CD8-positive, alpha-beta memory T cell (primary cell): Measurements from ENCODE around the gene ARID5A. TPM values are rescaled to one million over a fixed set of nuclear protein-coding genes. Genes with fewer than 3 reads are reported as not detected.

ENCODE experiments used
- CTCF ChIA-PET: fragments of 350-600 bp; sonication (Branson Sonifier 250); formaldehyde crosslinking; loops from one replicate; lab custom pipeline; 2021; ENCODE audit warnings: antibody characterized with exemption; lab: Charles Lee
- POLR2A ChIA-PET: fragments of 350-600 bp; sonication (Branson Sonifier 250); formaldehyde crosslinking; loops from one replicate; lab custom pipeline; 2021; ENCODE audit warnings: antibody characterized with exemption; lab: Charles Lee
- DNase-seq, 5 donors: peaks; one replicate each; pipeline versions ENCODE4 v3.0.0 to v3.0.0-alpha.2; 2020 to 2022; ENCODE audit warnings: mixed read lengths in 1 of 5
- H3K27ac ChIP-seq: one replicate; pipeline ENCODE4 v1.7.0; 2013; ENCODE audit warnings: low read depth, mild to moderate bottlenecking, low read length, moderate library complexity
- H3K27me3 ChIP-seq: 2 replicates; pipeline ENCODE4 v1.7.0; 2013; ENCODE audit warnings: low read length, mild to moderate bottlenecking; ENCODE audit not compliant: insufficient read depth, poor library complexity, severe bottlenecking
- H3K36me3 ChIP-seq: 2 replicates; pipeline ENCODE4 v1.7.0; 2013; ENCODE audit warnings: mild to moderate bottlenecking, low read length, moderate library complexity; ENCODE audit not compliant: insufficient read depth
- H3K4me1 ChIP-seq: 2 replicates; pipeline ENCODE4 v1.7.0; 2013; ENCODE audit warnings: mild to moderate bottlenecking, low read length, moderate library complexity; ENCODE audit not compliant: insufficient read depth
- H3K4me3 ChIP-seq: 2 replicates; pipeline ENCODE4 v1.7.0; 2013; ENCODE audit warnings: mild to moderate bottlenecking, low read length
- H3K9me3 ChIP-seq: 2 replicates; pipeline ENCODE4 v1.7.0; 2013; ENCODE audit warnings: mild to moderate bottlenecking, low read length
- H3K27ac Mint-ChIP-seq, 8 donors: one replicate each; pipeline ENCODE4 v1.8.0; 2020 to 2021; ENCODE audit warnings: mixed read lengths in 8 of 8, mild to moderate bottlenecking in 6 of 8, inconsistent platforms in 3 of 8, moderate library complexity in 3 of 8
- H3K27me3 Mint-ChIP-seq, 2 donors: one replicate each; pipeline ENCODE4 v1.8.0; 2020 to 2021; ENCODE audit warnings: mixed read lengths in 2 of 2, mild to moderate bottlenecking in 1 of 2, moderate library complexity in 1 of 2
- H3K36me3 Mint-ChIP-seq, 3 donors: one replicate each; pipeline ENCODE4 v1.8.0; 2020 to 2021; ENCODE audit warnings: mixed read lengths in 3 of 3, inconsistent platforms in 1 of 3, mild to moderate bottlenecking in 1 of 3
- H3K4me1 Mint-ChIP-seq, 3 donors: one replicate each; pipeline ENCODE4 v1.8.0; 2020 to 2021; ENCODE audit warnings: mixed read lengths in 3 of 3, inconsistent platforms in 1 of 3, mild to moderate bottlenecking in 1 of 3
- H3K4me3 Mint-ChIP-seq, 7 donors: one replicate each; pipeline ENCODE4 v1.8.0; 2020 to 2021; ENCODE audit warnings: mixed read lengths in 7 of 7, mild to moderate bottlenecking in 6 of 7, moderate library complexity in 4 of 7, inconsistent platforms in 2 of 7
- H3K9me3 Mint-ChIP-seq, 5 donors: one replicate each; pipeline ENCODE4 v1.8.0; 2020 to 2022; ENCODE audit warnings: mixed read lengths in 5 of 5, mild to moderate bottlenecking in 3 of 5, moderate library complexity in 2 of 5, inconsistent platforms in 1 of 5
- polyA plus RNA-seq: library from polyadenylated mRNA; unstranded; fragments of 300-500 nt; fragmentation: Illumina TruSeq; gene quantifications from one replicate; pipeline ENCODE4 v1.2.3, GENCODE V29; 2021
- total RNA-seq, 2 experiments: library from RNA; stranded (reverse); gene quantifications; one replicate each; pipeline ENCODE4 v1.2.3, GENCODE V29; 2021

ARID5A gene
- total and polyA plus RNA-seq, 3 experiments from 2014 or later: 84.0 to 147 (median 146) TPM

GRCh38 chr2:96591054-96591453 is 54.5 kb downstream of the ARID5A start:
- H3K27ac Mint-ChIP-seq: peak overlapping the region in 5 of 8 donors; percentile 5 to 66 (median 34)
- POLR2A ChIA-PET: no interaction called here
- no peaks in the 10 kb centered on the region for H3K27me3 Mint-ChIP-seq
- no peak overlapping the region for H3K4me3 ChIP-seq
- H3K27me3 ChIP-seq: no peaks in the 10 kb centered on the region
- peaks cover 27% of the 10 kb centered on the region for H3K4me1 ChIP-seq
- H3K4me3 Mint-ChIP-seq: no peak overlapping the region
- CTCF ChIA-PET: interaction anchor here (1.1 kb wide), 1 partner anchor 17 kb away, joined by 3 read pairs; no protein-coding TSS in a partner anchor
- peaks cover 11 to 56% (median 14%) of the 10 kb centered on the region in 3 donors for H3K36me3 Mint-ChIP-seq
- H3K36me3 ChIP-seq: peaks cover 7% of the 10 kb centered on the region
- no peaks in the 10 kb centered on the region for H3K9me3 ChIP-seq
- DNase-seq: no peak
- H3K9me3 Mint-ChIP-seq: no peaks in the 10 kb centered on the region
- H3K4me1 Mint-ChIP-seq: peaks cover 44 to 73% (median 60%) of the 10 kb centered on the region in 3 donors
- H3K27ac ChIP-seq: no peak overlapping the region

GRCh38 chr2:96591494-96591893 is 54.9 kb downstream of the ARID5A start:
- Mint-ChIP-seq H3K27me3 (no peaks in the 10 kb centered on the region), H3K4me3 (no peak overlapping the region), H3K4me1 (peaks cover 44 to 73% (median 60%) of the 10 kb centered on the region in 3 donors), H3K9me3 (no peaks in the 10 kb centered on the region), H3K36me3 (peaks cover 11 to 60% (median 14%) of the 10 kb centered on the region in 3 donors), H3K27ac (peak overlapping the region in 5 of 8 donors; percentile 2 to 66 (median 12))
- CTCF ChIA-PET: no interaction called here
- Histone ChIP-seq H3K27ac (no peak overlapping the region), H3K36me3 (peaks cover 7% of the 10 kb centered on the region), H3K4me3 (no peak overlapping the region), H3K4me1 (peaks cover 27% of the 10 kb centered on the region), H3K9me3 (no peaks in the 10 kb centered on the region), H3K27me3 (no peaks in the 10 kb centered on the region)
- POLR2A ChIA-PET: no interaction called here
- no peak for DNase-seq

- H3K9me3 Mint-ChIP-seq: no peaks in the 10 kb centered on the region
- H3K27ac ChIP-seq: no peak overlapping the region
- peak overlapping the region; percentile 15 for H3K4me3 ChIP-seq
- H3K27ac Mint-ChIP-seq: peak overlapping the region; percentile 78 to 96 (median 86)
- ChIA-PET CTCF (interaction anchor here (1.1 to 3.5 kb wide), 5 partner anchors 40 to 206 kb away, joined by 3 to 10 read pairs (median 4); no protein-coding TSS in a partner anchor), POLR2A (interaction anchor here (0.7 to 1.2 kb wide), 3 partner anchors 43 to 448 kb away, joined by 3 to 9 read pairs (median 3); no protein-coding TSS in a partner anchor)
- H3K36me3 Mint-ChIP-seq: peaks cover 11 to 77% (median 22%) of the 10 kb centered on the region in 3 donors
- peaks cover 27% of the 10 kb centered on the region for H3K4me1 ChIP-seq
- DNase-seq: no peak
- no peaks in the 10 kb centered on the region for H3K9me3 ChIP-seq
- H3K4me3 Mint-ChIP-seq: peak overlapping the region in 6 of 7 donors; percentile 46 to 68 (median 62)
- peaks cover 13% of the 10 kb centered on the region for H3K36me3 ChIP-seq
- peaks cover 39 to 56% (median 55%) of the 10 kb centered on the region in 3 donors for H3K4me1 Mint-ChIP-seq
- H3K27me3 ChIP-seq: no peaks in the 10 kb centered on the region
- no peaks in the 10 kb centered on the region for H3K27me3 Mint-ChIP-seq
These were observed 57.7 kb downstream of the ARID5A start for GRCh38 chr2:96594282-96594681.

DNA sequence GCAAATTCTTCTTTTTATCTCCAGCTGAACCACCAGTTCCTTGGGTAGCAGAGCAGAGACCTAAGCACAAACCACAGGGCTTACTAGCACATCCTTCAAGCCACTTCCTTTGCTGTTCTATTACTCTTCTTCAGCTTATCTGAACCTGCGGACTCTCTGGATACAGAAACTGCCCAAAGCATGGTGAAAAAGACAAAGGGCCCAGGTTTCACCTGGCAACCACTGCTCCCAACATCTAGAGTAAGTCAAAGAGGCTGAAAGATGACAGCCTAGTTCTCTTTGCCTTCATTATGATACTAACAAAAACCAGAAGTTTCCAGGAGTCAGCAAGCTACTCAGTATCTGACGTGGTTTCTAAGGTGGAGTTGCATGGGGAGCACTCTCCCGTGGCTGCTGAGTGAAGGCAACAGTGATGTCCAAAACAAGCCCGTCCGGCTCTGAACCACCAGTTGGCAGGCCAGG is 58.2 kb downstream of the ARID5A start:
- Histone ChIP-seq H3K4me3 (peak overlapping the region; percentile 15), H3K36me3 (peaks cover 15% of the 10 kb centered on the region), H3K27ac (no peak overlapping the region), H3K27me3 (no peaks in the 10 kb centered on the region), H3K9me3 (no peaks in the 10 kb centered on the region), H3K4me1 (peaks cover 27% of the 10 kb centered on the region)
- Mint-ChIP-seq H3K4me3 (peak overlapping the region in 6 of 7 donors; percentile 46 to 68 (median 62)), H3K36me3 (peaks cover 11 to 78% (median 20%) of the 10 kb centered on the region in 3 donors), H3K4me1 (peaks cover 37 to 53% (median 51%) of the 10 kb centered on the region in 3 donors), H3K9me3 (no peaks in the 10 kb centered on the region), H3K27ac (peak overlapping the region; percentile 78 to 96 (median 86)), H3K27me3 (no peaks in the 10 kb centered on the region)
- DNase-seq: peak in 2 of 5 donors; percentile 31 to 37
- POLR2A ChIA-PET: interaction anchor here (0.7 to 1.2 kb wide), 3 partner anchors 43 to 448 kb away, joined by 3 to 9 read pairs (median 3); no protein-coding TSS in a partner anchor
- CTCF ChIA-PET: interaction anchor here (1.1 to 3.5 kb wide), 4 partner anchors 41 to 206 kb away, joined by 3 to 10 read pairs (median 4); no protein-coding TSS in a partner anchor

- H3K4me1 Mint-ChIP-seq: peaks cover 37 to 49% (median 46%) of the 10 kb centered on the region in 3 donors
- peaks cover 28% of the 10 kb centered on the region for H3K36me3 ChIP-seq
- CTCF ChIA-PET: no interaction called here
These were observed 60.0 kb downstream of the ARID5A start for GRCh38 chr2:96596596-96596995.

DNA sequence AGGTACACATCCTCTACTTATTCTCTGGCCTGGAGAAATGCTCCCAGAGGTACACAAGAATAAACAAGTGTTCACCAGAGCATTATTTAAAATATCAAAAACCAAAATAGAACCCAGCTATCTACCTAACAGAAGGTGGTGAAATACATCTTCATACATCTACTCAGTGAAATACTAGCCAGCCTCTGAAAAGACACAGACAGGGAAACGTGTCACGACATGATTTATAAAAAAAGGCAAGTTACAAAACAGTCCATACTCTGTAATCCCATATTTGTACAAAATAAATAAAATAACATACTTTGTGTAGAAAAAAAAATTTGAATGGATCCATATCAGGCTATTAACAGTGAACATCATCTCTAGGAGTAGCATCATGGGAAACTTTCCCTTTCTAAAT is 63.4 kb downstream of the ARID5A start:
- DNase-seq: no peak
- Histone ChIP-seq H3K27ac (no peak overlapping the region), H3K4me3 (no peak overlapping the region), H3K36me3 (peaks cover 57% of the 10 kb centered on the region), H3K27me3 (no peaks in the 10 kb centered on the region), H3K4me1 (peaks cover 9% of the 10 kb centered on the region), H3K9me3 (no peaks in the 10 kb centered on the region)
- Mint-ChIP-seq H3K4me3 (no peak overlapping the region), H3K36me3 (peaks cover 3 to 91% (median 30%) of the 10 kb centered on the region in 3 donors), H3K27me3 (no peaks in the 10 kb centered on the region), H3K27ac (peak overlapping the region in 4 of 8 donors; percentile 1 to 52 (median 28)), H3K4me1 (peaks cover 12 to 16% (median 13%) of the 10 kb centered on the region in 3 donors), H3K9me3 (no peaks in the 10 kb centered on the region)
- POLR2A ChIA-PET: no interaction called here
- CTCF ChIA-PET: no interaction called here

More at GRCh38 chr2:96596596-96596995, 60.0 kb downstream of the ARID5A start:
- Mint-ChIP-seq H3K27ac (peak overlapping the region in 4 of 8 donors; percentile 13 to 60 (median 38)), H3K27me3 (no peaks in the 10 kb centered on the region), H3K9me3 (no peaks in the 10 kb centered on the region), H3K4me3 (no peak overlapping the region), H3K36me3 (peaks cover 11 to 91% (median 35%) of the 10 kb centered on the region in 3 donors)
- H3K27ac ChIP-seq: no peak overlapping the region
- POLR2A ChIA-PET: interaction anchor here (0.8 kb wide), 1 partner anchor 116 kb away, joined by 4 read pairs; no protein-coding TSS in a partner anchor
- DNase-seq: no peak
- no peaks in the 10 kb centered on the region for H3K9me3 ChIP-seq
- H3K27me3 ChIP-seq: no peaks in the 10 kb centered on the region
- H3K4me3 ChIP-seq: no peak overlapping the region
- H3K4me1 ChIP-seq: peaks cover 27% of the 10 kb centered on the region

DNA sequence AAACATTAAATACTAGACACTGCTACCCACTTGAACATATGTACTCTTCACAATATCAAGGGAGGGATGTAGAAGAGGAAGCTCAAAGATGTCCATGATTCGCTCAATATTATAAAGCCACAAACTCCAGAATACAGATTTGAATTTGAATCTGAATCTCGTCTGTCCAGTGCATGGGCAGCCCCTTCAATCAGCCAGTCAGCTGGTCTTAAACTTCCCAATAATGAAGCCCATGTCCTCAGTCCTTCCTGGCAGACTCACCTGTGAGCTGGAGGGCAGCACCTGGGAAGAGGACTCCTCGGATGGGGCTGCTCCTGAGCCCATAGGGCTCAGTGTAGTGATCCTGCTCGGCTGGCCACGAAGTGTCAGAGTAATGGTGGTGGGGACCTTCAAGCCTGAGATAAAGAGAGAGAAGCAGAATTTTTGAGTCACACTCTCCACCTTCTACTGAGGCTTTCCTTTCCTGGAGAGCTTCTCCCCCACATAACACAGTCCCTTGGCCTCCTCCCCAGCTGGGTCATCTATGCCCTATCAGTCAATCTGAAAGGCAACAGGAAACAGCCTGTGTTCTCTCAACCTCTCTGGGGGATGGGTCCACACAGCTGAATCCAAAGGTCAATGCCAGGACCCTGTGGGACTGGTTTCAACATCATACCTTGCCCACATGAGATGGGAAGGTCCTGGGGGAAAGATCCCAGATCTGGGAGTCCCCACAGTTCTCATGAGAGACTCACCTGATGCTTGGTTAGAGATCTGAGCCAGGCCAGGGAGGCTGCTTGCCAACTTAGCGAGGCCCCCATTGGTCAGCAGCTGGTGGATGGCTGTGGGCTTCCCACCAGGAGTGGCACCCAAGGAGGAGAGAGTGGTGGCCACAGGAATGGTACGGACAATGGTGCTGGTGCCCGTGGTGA is 65.1 kb downstream of the ARID5A start:
- Histone ChIP-seq H3K27ac (no peak overlapping the region), H3K4me1 (no peaks in the 10 kb centered on the region), H3K4me3 (no peak overlapping the region), H3K36me3 (peaks cover 68% of the 10 kb centered on the region), H3K9me3 (no peaks in the 10 kb centered on the region), H3K27me3 (no peaks in the 10 kb centered on the region)
- no peaks in the 10 kb centered on the region for H3K9me3 Mint-ChIP-seq
- ChIA-PET CTCF (interaction anchor here (0.8 to 1.3 kb wide), 3 partner anchors 159 to 222 kb away, joined by 3 to 5 read pairs (median 4); partner anchors contain the start of gene CNNM4), POLR2A (no interaction called here)
- no peak for DNase-seq
- no peaks in the 10 kb centered on the region for H3K27me3 Mint-ChIP-seq
- H3K36me3 Mint-ChIP-seq: peaks cover 0 to 92% (median 44%) of the 10 kb centered on the region in 3 donors
- H3K27ac Mint-ChIP-seq: peak overlapping the region in 7 of 8 donors; percentile 19 to 79 (median 73)
- peak overlapping the region in 1 of 7 donors; percentile 41 for H3K4me3 Mint-ChIP-seq
- H3K4me1 Mint-ChIP-seq: peaks cover 3 to 8% (median 6%) of the 10 kb centered on the region in 3 donors
